ENCODE measurements around the gene MRTFA. TPM values are rescaled to one million over a fixed set of nuclear protein-coding genes. Genes with fewer than 3 reads are reported as not detected.

Gene MRTFA
- total RNA-seq, 2 experiments from 2014 or later: 47.7 to 66.9 TPM

GRCh38 chr22:40410731-40411505, 225.6 kb downstream of the MRTFA start:
- no peak for DNase-seq (ENCODE audit: low spot score)
- intact Hi-C loops (cut with micrococcal nuclease; ENCODE audit: unreplicated experiment): no loop called here
- Histone ChIP-seq H3K9me2 (ENCODE audit: insufficient read depth, low read length) (no peaks in the 10 kb centered on the region), H3K4me1 (ENCODE audit: insufficient read depth, low read length, poor library complexity, severe bottlenecking) (peaks cover 58% of the 10 kb centered on the region), H3K4me3 (ENCODE audit: low read depth, low read length, poor library complexity, severe bottlenecking) (no peak overlapping the region), H4K20me1 (ENCODE audit: insufficient read depth, low read length) (no peaks in the 10 kb centered on the region), H3K79me2 (ENCODE audit: insufficient read depth, low read depth, low read length) (peaks cover 3% of the 10 kb centered on the region; the same call in 1 of the 2 replicates), H3K4me2 (ENCODE audit: low read length) (no peak overlapping the region), H3K36me3 (ENCODE audit: insufficient read depth, low read length) (peaks cover 77% of the 10 kb centered on the region), H3K9me3 (ENCODE audit: low read length) (no peaks in the 10 kb centered on the region), H3K27ac (ENCODE audit: low read depth, low read length, poor library complexity, severe bottlenecking) (peak overlapping the region; percentile 98), H2AFZ (ENCODE audit: low read length) (no peak overlapping the region)
- TF ChIP-seq CTCF (conservative IDR thresholded peaks at IDR 0.05; ENCODE audit: low read length) (no peak), EZH2phosphoT487 (IDR thresholded peaks at IDR 0.05; ENCODE audit: borderline replicate concordance, low read depth, low read length) (no peak)
- no TSS peak for BruUV-seq (replicated peaks)
- CTCF ChIA-PET (ENCODE audit: unreplicated experiment): interaction anchor here (0.5 to 0.6 kb wide), 2 partner anchors 10 to 98 kb away, joined by 3 read pairs; no protein-coding TSS in a partner anchor
- POLR2A ChIA-PET: interaction anchor here (0.9 kb wide), 1 partner anchor 148 kb away, joined by 3 read pairs; no protein-coding TSS in a partner anchor

- POLR2A ChIA-PET: no interaction called here
- TF ChIP-seq EZH2phosphoT487 (IDR thresholded peaks at IDR 0.05; ENCODE audit: borderline replicate concordance, low read depth, low read length) (no peak), CTCF (conservative IDR thresholded peaks at IDR 0.05; ENCODE audit: low read length) (no peak)
- H3K36me3 ChIP-seq (ENCODE audit: insufficient read depth, low read length): peaks cover 81% of the 10 kb centered on the region
- H3K79me2 ChIP-seq (ENCODE audit: insufficient read depth, low read depth, low read length): peaks cover 3% of the 10 kb centered on the region; the same call in 1 of the 2 replicates
- TSS peak; percentile 55 for BruUV-seq (replicated peaks)
- no peaks in the 10 kb centered on the region for H3K9me2 ChIP-seq (ENCODE audit: insufficient read depth, low read length)
- intact Hi-C loops (cut with micrococcal nuclease; ENCODE audit: unreplicated experiment): no loop called here
- H3K27ac ChIP-seq (ENCODE audit: low read depth, low read length, poor library complexity, severe bottlenecking): peak overlapping the region; percentile 98
- no peaks in the 10 kb centered on the region for H4K20me1 ChIP-seq (ENCODE audit: insufficient read depth, low read length)
- H2AFZ ChIP-seq (ENCODE audit: low read length): no peak overlapping the region
- H3K4me2 ChIP-seq (ENCODE audit: low read length): no peak overlapping the region
- H3K9me3 ChIP-seq (ENCODE audit: low read length): no peaks in the 10 kb centered on the region
- H3K4me3 ChIP-seq (ENCODE audit: low read depth, low read length, poor library complexity, severe bottlenecking): no peak overlapping the region
- peaks cover 52% of the 10 kb centered on the region for H3K4me1 ChIP-seq (ENCODE audit: insufficient read depth, low read length, poor library complexity, severe bottlenecking)
- CTCF ChIA-PET (ENCODE audit: unreplicated experiment): interaction anchor here (0.5 to 0.6 kb wide), 2 partner anchors 11 to 99 kb away, joined by 3 read pairs; no protein-coding TSS in a partner anchor
- no peak for DNase-seq (ENCODE audit: low spot score)
Measured at GRCh38 chr22:40410272-40410671, 226.2 kb downstream of the MRTFA start.

- H3K4me1 ChIP-seq (ENCODE audit: insufficient read depth, low read length, poor library complexity, severe bottlenecking): peaks cover 46% of the 10 kb centered on the region
- ChIA-PET POLR2A (no interaction called here), CTCF (ENCODE audit: unreplicated experiment) (no interaction called here)
- no peaks in the 10 kb centered on the region for H3K9me2 ChIP-seq (ENCODE audit: insufficient read depth, low read length)
- no peak overlapping the region for H3K4me3 ChIP-seq (ENCODE audit: low read depth, low read length, poor library complexity, severe bottlenecking)
- peak overlapping the region; percentile 98 for H3K27ac ChIP-seq (ENCODE audit: low read depth, low read length, poor library complexity, severe bottlenecking)
- no peak overlapping the region for H3K4me2 ChIP-seq (ENCODE audit: low read length)
- intact Hi-C loops (cut with micrococcal nuclease; ENCODE audit: unreplicated experiment): no loop called here
- no peaks in the 10 kb centered on the region for H3K9me3 ChIP-seq (ENCODE audit: low read length)
- no peaks in the 10 kb centered on the region for H4K20me1 ChIP-seq (ENCODE audit: insufficient read depth, low read length)
- TF ChIP-seq CTCF (conservative IDR thresholded peaks at IDR 0.05; ENCODE audit: low read length) (no peak), EZH2phosphoT487 (IDR thresholded peaks at IDR 0.05; ENCODE audit: borderline replicate concordance, low read depth, low read length) (no peak)
- no peak overlapping the region for H2AFZ ChIP-seq (ENCODE audit: low read length)
- no peak for DNase-seq (ENCODE audit: low spot score)
- BruUV-seq (replicated peaks): TSS peak; percentile 48
- peaks cover 3% of the 10 kb centered on the region; the same call in 1 of the 2 replicates for H3K79me2 ChIP-seq (ENCODE audit: insufficient read depth, low read depth, low read length)
- peaks cover 87% of the 10 kb centered on the region for H3K36me3 ChIP-seq (ENCODE audit: insufficient read depth, low read length)
Measured at GRCh38 chr22:40409613-40410113, 226.9 kb downstream of the MRTFA start.
